ENCODE measurements around the gene GDPD4. TPM values are rescaled to one million over a fixed set of nuclear protein-coding genes. Genes with fewer than 3 reads are reported as not detected.

GDPD4 gene
- total RNA-seq, 1 donor from 2014 or later, result not detected

GRCh38 chr11:77197626-77198320, 103.7 kb downstream of the GDPD4 start:
- peak overlapping the region; percentile 62 for H3K27ac Mint-ChIP-seq (ENCODE audit: unreplicated experiment)
- no peak for TF ChIP-seq CTCF (IDR thresholded peaks at IDR 0.05; ENCODE audit: partially characterized antibody, unreplicated experiment)
- DNase-seq, result peak; percentile 11
- H3K36me3 Mint-ChIP-seq (ENCODE audit: unreplicated experiment), result no peaks in the 10 kb centered on the region
- peaks cover 12% of the 10 kb centered on the region for H3K9me3 Mint-ChIP-seq (ENCODE audit: unreplicated experiment)
- H3K4me3 Mint-ChIP-seq (ENCODE audit: unreplicated experiment), result no peak overlapping the region
- peaks cover 10% of the 10 kb centered on the region for H3K27me3 Mint-ChIP-seq (ENCODE audit: unreplicated experiment)
- peaks cover 22% of the 10 kb centered on the region for H3K4me1 Mint-ChIP-seq (ENCODE audit: low read depth, unreplicated experiment)

GRCh38 chr11:77196961-77197360, 104.5 kb downstream of the GDPD4 start:
- no peak for TF ChIP-seq CTCF (IDR thresholded peaks at IDR 0.05; ENCODE audit: partially characterized antibody, unreplicated experiment)
- DNase-seq, result peak; percentile 42

GRCh38 chr11:77195071-77195755, 106.3 kb downstream of the GDPD4 start:
- peaks cover 22% of the 10 kb centered on the region for H3K4me1 Mint-ChIP-seq (ENCODE audit: low read depth, unreplicated experiment)
- TF ChIP-seq CTCF (IDR thresholded peaks at IDR 0.05; ENCODE audit: partially characterized antibody, unreplicated experiment), result no peak
- DNase-seq, result peak; percentile 49
- H3K9me3 Mint-ChIP-seq (ENCODE audit: unreplicated experiment), result peaks cover 12% of the 10 kb centered on the region
- peaks cover 10% of the 10 kb centered on the region for H3K27me3 Mint-ChIP-seq (ENCODE audit: unreplicated experiment)
- H3K4me3 Mint-ChIP-seq (ENCODE audit: unreplicated experiment), result peak overlapping the region; percentile 72
- no peaks in the 10 kb centered on the region for H3K36me3 Mint-ChIP-seq (ENCODE audit: unreplicated experiment)
- peak overlapping the region; percentile 96 for H3K27ac Mint-ChIP-seq (ENCODE audit: unreplicated experiment)

More at GRCh38 chr11:77196961-77197360, 104.5 kb downstream of the GDPD4 start:
- H3K27ac Mint-ChIP-seq (ENCODE audit: unreplicated experiment), result peak overlapping the region; percentile 55
- peaks cover 12% of the 10 kb centered on the region for H3K9me3 Mint-ChIP-seq (ENCODE audit: unreplicated experiment)
- H3K4me3 Mint-ChIP-seq (ENCODE audit: unreplicated experiment), result peak overlapping the region; percentile 12
- peaks cover 22% of the 10 kb centered on the region for H3K4me1 Mint-ChIP-seq (ENCODE audit: low read depth, unreplicated experiment)
- H3K36me3 Mint-ChIP-seq (ENCODE audit: unreplicated experiment), result no peaks in the 10 kb centered on the region
- peaks cover 10% of the 10 kb centered on the region for H3K27me3 Mint-ChIP-seq (ENCODE audit: unreplicated experiment)

GRCh38 chr11:77193911-77194830, 107.3 kb downstream of the GDPD4 start:
- Mint-ChIP-seq H3K36me3 (ENCODE audit: unreplicated experiment) (no peaks in the 10 kb centered on the region), H3K27ac (ENCODE audit: unreplicated experiment) (no peak overlapping the region), H3K9me3 (ENCODE audit: unreplicated experiment) (peaks cover 12% of the 10 kb centered on the region), H3K4me3 (ENCODE audit: unreplicated experiment) (no peak overlapping the region), H3K27me3 (ENCODE audit: unreplicated experiment) (peaks cover 7% of the 10 kb centered on the region), H3K4me1 (ENCODE audit: low read depth, unreplicated experiment) (peaks cover 22% of the 10 kb centered on the region)
- no peak for DNase-seq
- no peak for TF ChIP-seq CTCF (IDR thresholded peaks at IDR 0.05; ENCODE audit: partially characterized antibody, unreplicated experiment)
